OCI-LY7 (cell line): Measurements from ENCODE around the gene ZSWIM1. TPM values are rescaled to one million over a fixed set of nuclear protein-coding genes. Genes with fewer than 3 reads are reported as not detected.

ENCODE experiments used
- BruUV-seq: library from RNA; stranded (reverse); fragments of 400-500 nt; replicated peaks from 2 replicates; lab custom pipeline; 2021; lab: Mats Ljungman, UMichigan
- CTCF ChIA-PET: fragments of 300-600 bp; sonication (Branson Sonifier 250); formaldehyde crosslinking; loops from one replicate; lab custom pipeline; 2022; ENCODE audit warnings: antibody characterized with exemption; ENCODE audit not compliant: unreplicated experiment; lab: Charles Lee
- POLR2A ChIA-PET: fragments of 300-600 bp; sonication (Branson Sonifier 250); formaldehyde crosslinking; loops from one replicate; lab custom pipeline; 2022; ENCODE audit warnings: antibody characterized with exemption; lab: Charles Lee
- DNase-seq: peaks from one replicate; pipeline ENCODE4 v3.0.0-alpha.2; 2015; ENCODE audit warnings: low spot score
- H2AFZ ChIP-seq: fragments of 200-600 bp; sonication (generic), shearing (Covaris generic); 2 replicates; pipeline ENCODE4 v1.6.1; 2014; ENCODE audit warnings: mild to moderate bottlenecking, antibody characterized with exemption, low read length, moderate library complexity
- H3K27ac ChIP-seq: fragments of 200-600 bp; sonication (generic); 2 replicates; pipeline ENCODE4 v1.5.1; 2014; ENCODE audit warnings: mixed run types, low read depth, mild to moderate bottlenecking, moderate library complexity, low read length, inconsistent platforms; ENCODE audit not compliant: poor library complexity, severe bottlenecking
- H3K36me3 ChIP-seq: fragments of 200-600 bp; sonication (generic); 2 replicates; pipeline ENCODE4 v1.6.1; 2014; ENCODE audit warnings: mild to moderate bottlenecking, antibody characterized with exemption, low read length, moderate library complexity, mixed read lengths; ENCODE audit not compliant: insufficient read depth
- H3K4me1 ChIP-seq: fragments of 200-600 bp; sonication (generic); 2 replicates; pipeline ENCODE4 v1.5.1; 2014; ENCODE audit warnings: mild to moderate bottlenecking, low read length; ENCODE audit not compliant: insufficient read depth, poor library complexity, severe bottlenecking
- H3K4me2 ChIP-seq: fragments of 200-600 bp; sonication (generic); 2 replicates; pipeline ENCODE4 v1.6.1; 2014; ENCODE audit warnings: mild to moderate bottlenecking, low read length
- H3K4me3 ChIP-seq: fragments of 200-600 bp; sonication (generic); 2 replicates; pipeline ENCODE4 v1.5.1; 2014; ENCODE audit warnings: mild to moderate bottlenecking, low read depth, low read length; ENCODE audit not compliant: poor library complexity, severe bottlenecking
- H3K79me2 ChIP-seq: fragments of 200-600 bp; sonication (generic); 2 replicates; pipeline ENCODE4 v1.6.1; 2016; ENCODE audit warnings: low read depth, mild to moderate bottlenecking, low read length, moderate library complexity, mixed read lengths; ENCODE audit not compliant: insufficient read depth
- H3K9me2 ChIP-seq: fragments of 200-600 bp; sonication (generic); 2 replicates; pipeline ENCODE4 v1.6.1; 2016; ENCODE audit warnings: mild to moderate bottlenecking, low read length, mixed read lengths; ENCODE audit not compliant: insufficient read depth
- H3K9me3 ChIP-seq: fragments of 200-600 bp; sonication (generic); 2 replicates; pipeline ENCODE4 v1.6.1; 2014; ENCODE audit warnings: mild to moderate bottlenecking, mixed run types, low read length, mixed read lengths
- H4K20me1 ChIP-seq: fragments of 200-600 bp; sonication (generic); 2 replicates; pipeline ENCODE4 v1.6.1; 2014; ENCODE audit warnings: mild to moderate bottlenecking, antibody characterized with exemption, low read length, moderate library complexity, mixed read lengths; ENCODE audit not compliant: insufficient read depth
- EZH2phosphoT487 ChIP-seq: fragments of 200-600 bp; sonication (generic); IDR thresholded peaks from 2 replicates; pipeline ENCODE4 v1.6.1; 2018; ENCODE audit warnings: low read depth, borderline replicate concordance, mild to moderate bottlenecking, mixed run types, antibody characterized with exemption, low read length, moderate library complexity, mixed read lengths
- intact Hi-C: fragments of 100-400 bp; cut with micrococcal nuclease; formaldehyde crosslinking; loops from one replicate; pipeline ENCODE4 v1.10.0; 2022; ENCODE audit not compliant: unreplicated experiment
- total RNA-seq, 2 experiments: library from RNA; depleted of rRNA in 1 of 2; stranded (reverse); fragments of >200 nt in 1 of 2; shearing (Covaris generic) in 1 of 2; gene quantifications; 2 replicates each; pipeline ENCODE4 v1.2.3, GENCODE V29; 2014 to 2022
- TF ChIP-seq, protein P1 (sequence below): fragments of 200-600 bp; sonication (generic); conservative IDR thresholded peaks from 2 replicates; pipeline ENCODE4 v1.5.1; 2014; ENCODE audit warnings: mild to moderate bottlenecking, antibody characterized with exemption, low read length, moderate library complexity, mixed read lengths

Gene ZSWIM1
- total RNA-seq, 2 experiments from 2014 or later = 13.9 to 19.2 TPM

DNA sequence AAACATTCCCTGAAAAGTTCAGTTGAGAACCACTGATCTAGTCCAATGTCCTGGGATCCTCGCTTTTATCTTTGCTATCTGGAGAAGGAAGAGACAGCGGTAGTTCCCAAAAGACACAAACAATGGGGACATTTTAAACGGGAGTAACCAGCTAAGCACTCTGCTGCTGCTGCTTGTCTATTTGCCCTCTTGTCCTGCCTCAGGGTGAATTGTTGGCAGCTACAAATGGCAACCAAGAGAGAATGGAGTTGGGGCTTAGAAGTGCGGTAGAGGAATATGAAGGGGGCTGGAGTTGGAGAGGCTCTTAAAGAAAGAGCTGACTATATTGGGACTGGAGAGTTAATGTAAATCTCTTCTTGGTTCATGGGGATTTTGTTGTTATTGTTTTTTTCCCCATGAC lies 6.5 kb upstream of the ZSWIM1 start:
- H4K20me1 ChIP-seq = no peaks in the 10 kb centered on the region
- no peaks in the 10 kb centered on the region for H3K9me2 ChIP-seq
- H3K9me3 ChIP-seq = no peaks in the 10 kb centered on the region
- no peak overlapping the region for H3K4me3 ChIP-seq
- intact Hi-C loops = no loop called here
- BruUV-seq = no TSS peak
- no peaks in the 10 kb centered on the region for H3K79me2 ChIP-seq
- no peak overlapping the region for H3K4me2 ChIP-seq
- H2AFZ ChIP-seq = no peak overlapping the region
- no peak for DNase-seq
- H3K27ac ChIP-seq = no peak overlapping the region
- TF ChIP-seq EZH2phosphoT487 = no peak
- TF ChIP-seq, protein P1, sequence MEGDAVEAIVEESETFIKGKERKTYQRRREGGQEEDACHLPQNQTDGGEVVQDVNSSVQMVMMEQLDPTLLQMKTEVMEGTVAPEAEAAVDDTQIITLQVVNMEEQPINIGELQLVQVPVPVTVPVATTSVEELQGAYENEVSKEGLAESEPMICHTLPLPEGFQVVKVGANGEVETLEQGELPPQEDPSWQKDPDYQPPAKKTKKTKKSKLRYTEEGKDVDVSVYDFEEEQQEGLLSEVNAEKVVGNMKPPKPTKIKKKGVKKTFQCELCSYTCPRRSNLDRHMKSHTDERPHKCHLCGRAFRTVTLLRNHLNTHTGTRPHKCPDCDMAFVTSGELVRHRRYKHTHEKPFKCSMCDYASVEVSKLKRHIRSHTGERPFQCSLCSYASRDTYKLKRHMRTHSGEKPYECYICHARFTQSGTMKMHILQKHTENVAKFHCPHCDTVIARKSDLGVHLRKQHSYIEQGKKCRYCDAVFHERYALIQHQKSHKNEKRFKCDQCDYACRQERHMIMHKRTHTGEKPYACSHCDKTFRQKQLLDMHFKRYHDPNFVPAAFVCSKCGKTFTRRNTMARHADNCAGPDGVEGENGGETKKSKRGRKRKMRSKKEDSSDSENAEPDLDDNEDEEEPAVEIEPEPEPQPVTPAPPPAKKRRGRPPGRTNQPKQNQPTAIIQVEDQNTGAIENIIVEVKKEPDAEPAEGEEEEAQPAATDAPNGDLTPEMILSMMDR = no peak
- CTCF ChIA-PET = no interaction called here
- H3K4me1 ChIP-seq = no peaks in the 10 kb centered on the region
- no peaks in the 10 kb centered on the region for H3K36me3 ChIP-seq
- POLR2A ChIA-PET = no interaction called here

DNA sequence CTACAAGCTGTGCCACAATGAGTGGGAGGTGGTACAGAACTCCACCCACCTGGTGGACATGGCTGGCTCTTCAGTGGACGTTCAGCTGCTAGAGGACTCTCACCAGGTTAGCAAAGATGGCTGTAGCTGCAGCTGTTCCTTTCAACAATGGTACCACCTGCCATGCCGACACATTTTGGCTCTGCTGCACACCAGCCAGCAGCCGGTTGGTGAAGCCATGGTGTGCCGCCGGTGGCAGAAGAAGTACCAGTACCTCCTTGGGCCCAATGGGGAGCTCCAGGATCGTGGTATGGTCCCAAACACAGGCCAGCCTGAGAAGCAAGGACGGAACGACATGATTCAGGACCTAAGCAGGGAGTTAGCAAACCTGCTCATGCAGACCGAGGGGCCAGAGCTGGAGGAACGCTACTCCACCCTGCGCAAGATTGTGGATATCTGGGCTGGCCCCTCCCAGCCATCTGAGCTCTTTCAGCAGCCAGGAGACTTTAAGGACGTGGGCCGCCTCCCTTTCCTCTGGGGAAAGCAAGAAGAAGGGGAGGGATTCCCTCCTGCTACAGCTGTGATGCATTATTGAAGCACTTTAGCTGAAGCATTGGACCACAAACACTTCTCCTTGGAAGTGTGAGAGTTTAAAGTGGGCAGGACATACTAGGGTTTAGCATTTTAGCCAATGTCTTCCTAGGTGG lies 2.8 kb upstream of the ZSWIM1 start:
- Histone ChIP-seq H3K27ac (no peak overlapping the region), H2AFZ (no peak overlapping the region), H3K4me1 (peaks cover 4% of the 10 kb centered on the region), H3K9me3 (no peaks in the 10 kb centered on the region), H3K4me2 (no peak overlapping the region), H3K79me2 (peaks cover 11% of the 10 kb centered on the region; the same call in 1 of the 2 replicates), H3K9me2 (no peaks in the 10 kb centered on the region), H3K4me3 (no peak overlapping the region), H4K20me1 (no peaks in the 10 kb centered on the region), H3K36me3 (peaks cover 9% of the 10 kb centered on the region; the same call in 1 of the 2 replicates)
- DNase-seq = no peak
- TF ChIP-seq, protein P1 = no peak
- no peak for TF ChIP-seq EZH2phosphoT487
- intact Hi-C loops = no loop called here
- ChIA-PET CTCF (no interaction called here), POLR2A (no interaction called here)
- no TSS peak for BruUV-seq

DNA sequence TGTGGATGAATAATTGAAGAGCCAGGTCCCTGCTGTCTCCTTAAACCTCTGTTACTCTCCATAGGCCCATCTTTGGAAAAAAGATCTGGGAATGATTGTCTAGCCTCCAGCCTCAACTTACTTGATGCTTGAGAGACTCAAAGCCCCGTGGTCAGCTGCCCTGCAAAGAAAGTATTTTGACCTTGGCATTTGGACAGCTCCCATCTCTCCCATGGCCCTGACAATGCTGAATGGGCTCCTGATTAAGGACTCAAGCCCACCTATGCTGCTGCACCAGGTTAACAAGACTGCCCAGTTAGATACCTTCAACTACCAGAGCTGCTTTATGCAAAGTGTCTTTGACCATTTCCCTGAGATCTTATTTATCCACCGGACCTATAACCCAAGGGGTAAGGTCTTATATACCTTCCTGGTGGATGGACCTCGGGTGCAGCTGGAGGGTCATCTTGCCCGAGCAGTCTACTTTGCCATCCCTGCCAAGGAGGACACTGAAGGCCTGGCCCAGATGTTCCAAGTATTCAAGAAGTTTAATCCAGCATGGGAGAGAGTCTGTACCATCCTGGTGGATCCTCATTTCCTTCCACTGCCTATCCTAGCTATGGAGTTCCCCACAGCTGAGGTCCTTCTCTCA lies 1.6 kb downstream of the ZSWIM1 start:
- Histone ChIP-seq H3K36me3 (peaks cover 24% of the 10 kb centered on the region), H3K79me2 (peaks cover 11% of the 10 kb centered on the region; the same call in 1 of the 2 replicates), H4K20me1 (no peaks in the 10 kb centered on the region), H3K4me3 (no peak overlapping the region), H3K27ac (no peak overlapping the region), H2AFZ (no peak overlapping the region), H3K4me1 (peaks cover 4% of the 10 kb centered on the region), H3K4me2 (no peak overlapping the region), H3K9me2 (no peaks in the 10 kb centered on the region), H3K9me3 (no peaks in the 10 kb centered on the region)
- POLR2A ChIA-PET = interaction anchor here (1.0 to 1.6 kb wide), 3 partner anchors 9 to 27 kb away, joined by 3 to 4 read pairs (median 3); partner anchors contain the start of genes ACOT8, CTSA, NEURL2 and ZSWIM3
- DNase-seq = no peak
- intact Hi-C loops = no loop called here
- no peak for TF ChIP-seq EZH2phosphoT487
- TF ChIP-seq, protein P1 = no peak
- BruUV-seq = no TSS peak
- CTCF ChIA-PET = no interaction called here
